MM.1S (cell line): Measurements from ENCODE around the gene KIFAP3.

Experiments used
- EZH2phosphoT487 ChIP-seq: fragments of 300-600 bp; sonication (generic); IDR thresholded peaks from 2 replicates; pipeline ENCODE4 v1.6.1; 2018; ENCODE audit warnings: antibody characterized with exemption, low read length
- TF ChIP-seq, protein P1 (sequence below): fragments of 300-600 bp; sonication (generic); IDR thresholded peaks from 2 replicates; pipeline ENCODE4 v1.5.1; 2016; ENCODE audit warnings: antibody characterized with exemption, low read length, mixed read lengths

DNA sequence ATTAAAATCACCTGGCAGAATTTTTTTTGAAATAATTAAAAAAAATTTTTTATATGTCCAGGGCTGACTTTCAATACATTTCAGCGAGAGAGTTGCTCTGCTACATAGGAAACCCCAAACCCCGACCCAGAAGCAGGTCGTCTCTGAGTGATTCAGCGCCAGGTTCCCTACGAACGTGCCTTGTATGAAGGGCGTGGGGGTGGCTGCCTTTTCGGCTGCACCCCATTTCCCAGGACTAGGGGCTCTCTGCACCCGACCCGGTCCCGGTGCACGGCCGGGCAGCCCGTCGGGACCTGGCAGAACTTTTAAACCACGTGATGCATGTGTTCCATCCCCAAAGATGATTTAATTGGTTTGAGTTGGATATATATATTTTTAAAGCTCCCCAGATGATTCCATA is 165.0 kb downstream of the KIFAP3 start:
- TF ChIP-seq, protein P1, sequence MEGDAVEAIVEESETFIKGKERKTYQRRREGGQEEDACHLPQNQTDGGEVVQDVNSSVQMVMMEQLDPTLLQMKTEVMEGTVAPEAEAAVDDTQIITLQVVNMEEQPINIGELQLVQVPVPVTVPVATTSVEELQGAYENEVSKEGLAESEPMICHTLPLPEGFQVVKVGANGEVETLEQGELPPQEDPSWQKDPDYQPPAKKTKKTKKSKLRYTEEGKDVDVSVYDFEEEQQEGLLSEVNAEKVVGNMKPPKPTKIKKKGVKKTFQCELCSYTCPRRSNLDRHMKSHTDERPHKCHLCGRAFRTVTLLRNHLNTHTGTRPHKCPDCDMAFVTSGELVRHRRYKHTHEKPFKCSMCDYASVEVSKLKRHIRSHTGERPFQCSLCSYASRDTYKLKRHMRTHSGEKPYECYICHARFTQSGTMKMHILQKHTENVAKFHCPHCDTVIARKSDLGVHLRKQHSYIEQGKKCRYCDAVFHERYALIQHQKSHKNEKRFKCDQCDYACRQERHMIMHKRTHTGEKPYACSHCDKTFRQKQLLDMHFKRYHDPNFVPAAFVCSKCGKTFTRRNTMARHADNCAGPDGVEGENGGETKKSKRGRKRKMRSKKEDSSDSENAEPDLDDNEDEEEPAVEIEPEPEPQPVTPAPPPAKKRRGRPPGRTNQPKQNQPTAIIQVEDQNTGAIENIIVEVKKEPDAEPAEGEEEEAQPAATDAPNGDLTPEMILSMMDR, result no peak
- TF ChIP-seq EZH2phosphoT487, result no peak
